H9 (cell line): ENCODE results near the gene CDH4. TPM values are rescaled to one million over a fixed set of nuclear protein-coding genes. Genes with fewer than 3 reads are reported as not detected.

ENCODE experiments used
- DNase-seq: peaks from one replicate; pipeline ENCODE4 v3.0.0-alpha.2; 2017
- H2AFZ ChIP-seq: one replicate; pipeline ENCODE4 v1.6.1; 2013; ENCODE audit warnings: mild to moderate bottlenecking, low read length, control low read depth, moderate library complexity
- H2AK5ac ChIP-seq: 2 replicates; pipeline ENCODE4 v1.6.1; 2013; ENCODE audit warnings: low read length, control low read depth, mixed read lengths; ENCODE audit not compliant: insufficient read length
- H2BK120ac ChIP-seq: one replicate; pipeline ENCODE4 v1.6.1; 2013; ENCODE audit warnings: low read depth, mild to moderate bottlenecking, low read length, control low read depth, inconsistent platforms; ENCODE audit not compliant: poor library complexity, severe bottlenecking
- H2BK12ac ChIP-seq: 2 replicates; pipeline ENCODE4 v1.6.1; 2013; ENCODE audit warnings: low read length, control low read depth, mixed read lengths, low read depth; ENCODE audit not compliant: insufficient read length
- H2BK15ac ChIP-seq: 2 replicates; pipeline ENCODE4 v1.6.1; 2013; ENCODE audit warnings: low read depth, low read length, control low read depth
- H2BK20ac ChIP-seq: one replicate; pipeline ENCODE4 v1.6.1; 2013; ENCODE audit warnings: low read depth, mild to moderate bottlenecking, low read length, control low read depth, inconsistent platforms; ENCODE audit not compliant: poor library complexity, severe bottlenecking
- H2BK5ac ChIP-seq: 2 replicates; pipeline ENCODE4 v1.6.1; 2013; ENCODE audit warnings: low read length, control low read depth, mixed read lengths; ENCODE audit not compliant: insufficient read length
- H3K14ac ChIP-seq: 2 replicates; pipeline ENCODE4 v1.6.1; 2013; ENCODE audit warnings: low read length, control low read depth; ENCODE audit not compliant: insufficient read depth
- H3K18ac ChIP-seq: 2 replicates; pipeline ENCODE4 v1.6.1; 2013; ENCODE audit warnings: low read depth, mild to moderate bottlenecking, mixed read lengths, low read length, control low read depth; ENCODE audit not compliant: insufficient read length
- H3K23ac ChIP-seq: 2 replicates; pipeline ENCODE4 v1.6.1; 2013; ENCODE audit warnings: low read length, control low read depth, mixed read lengths, low read depth; ENCODE audit not compliant: insufficient read length
- H3K23me2 ChIP-seq: 2 replicates; pipeline ENCODE4 v1.6.1; 2013; ENCODE audit warnings: low read depth, mild to moderate bottlenecking, mixed read lengths, low read length, control low read depth; ENCODE audit not compliant: insufficient read length, poor library complexity, severe bottlenecking
- H3K27ac ChIP-seq: 2 replicates; pipeline ENCODE4 v1.5.1; 2013; ENCODE audit warnings: low read length, control low read depth, mixed read lengths, low read depth; ENCODE audit not compliant: insufficient read length
- H3K27me3 ChIP-seq: 2 replicates; pipeline ENCODE4 v1.6.1; 2013; ENCODE audit warnings: low read length, control low read depth, inconsistent platforms; ENCODE audit not compliant: insufficient read depth
- H3K4ac ChIP-seq: 2 replicates; pipeline ENCODE4 v1.6.1; 2013; ENCODE audit warnings: low read depth, mild to moderate bottlenecking, control low read depth, inconsistent platforms, low read length, moderate library complexity
- H3K4me1 ChIP-seq: 2 replicates; pipeline ENCODE4 v1.6.1; 2013; ENCODE audit warnings: low read length, control low read depth, inconsistent platforms; ENCODE audit not compliant: insufficient read depth
- H3K4me2 ChIP-seq: 2 replicates; pipeline ENCODE4 v1.6.1; 2013; ENCODE audit warnings: low read length, control low read depth, mixed read lengths; ENCODE audit not compliant: insufficient read length, insufficient read depth
- H3K56ac ChIP-seq: 2 replicates; pipeline ENCODE4 v1.6.1; 2013; ENCODE audit warnings: low read depth, mild to moderate bottlenecking, mixed read lengths, low read length, control low read depth; ENCODE audit not compliant: insufficient read length
- H3K79me1 ChIP-seq: 2 replicates; pipeline ENCODE4 v1.6.1; 2013; ENCODE audit warnings: low read depth, mild to moderate bottlenecking, moderate library complexity, low read length, control low read depth, inconsistent platforms; ENCODE audit not compliant: insufficient read depth, poor library complexity, severe bottlenecking
- H3K79me2 ChIP-seq: 2 replicates; pipeline ENCODE4 v1.6.1; 2013; ENCODE audit warnings: low read length, control low read depth, inconsistent platforms; ENCODE audit not compliant: insufficient read depth
- H3K9ac ChIP-seq: 2 replicates; pipeline ENCODE4 v1.6.1; 2013; ENCODE audit warnings: low read length, control low read depth, mixed read lengths; ENCODE audit not compliant: insufficient read length; ENCODE audit errors: extremely low read depth
- H3K9me3 ChIP-seq: one replicate; pipeline ENCODE4 v1.6.1; 2013; ENCODE audit warnings: low read depth, low read length, inconsistent platforms; ENCODE audit not compliant: control insufficient read depth
- H3T11ph ChIP-seq: one replicate; pipeline ENCODE4 v1.6.1; 2013; ENCODE audit warnings: mild to moderate bottlenecking, low read length, control low read depth, inconsistent platforms
- H4K20me1 ChIP-seq: one replicate; pipeline ENCODE4 v1.6.1; 2013; ENCODE audit not compliant: control insufficient read depth, insufficient read length, insufficient read depth
- H4K5ac ChIP-seq: 2 replicates; pipeline ENCODE4 v1.6.1; 2013; ENCODE audit warnings: low read depth, mild to moderate bottlenecking, mixed read lengths, low read length, control low read depth; ENCODE audit not compliant: insufficient read length
- H4K8ac ChIP-seq: replicated peaks from 2 replicates; pipeline ENCODE4 v1.6.1; 2013; ENCODE audit warnings: low read length, control low read depth, mixed read lengths, low read depth; ENCODE audit not compliant: insufficient read length
- H4K91ac ChIP-seq: 2 replicates; pipeline ENCODE4 v1.6.1; 2013; ENCODE audit warnings: low read depth, mild to moderate bottlenecking, moderate library complexity, mixed read lengths, low read length, control low read depth; ENCODE audit not compliant: insufficient read length
- H3K27ac Mint-ChIP-seq, 3 experiments: 2 replicates in 2 of 3; 3 replicates in 1 of 3; pipeline ENCODE4 v1.8.0; 2020 to 2021; ENCODE audit warnings: mixed read lengths in 3 of 3, mild to moderate bottlenecking in 1 of 3, moderate library complexity in 1 of 3
- H3K27me3 Mint-ChIP-seq: 2 replicates; pipeline ENCODE4 v1.8.0; 2021; ENCODE audit warnings: low read depth, mild to moderate bottlenecking, moderate library complexity, mixed read lengths
- H3K36me3 Mint-ChIP-seq, 3 experiments: 2 replicates in 2 of 3; 3 replicates in 1 of 3; pipeline ENCODE4 v1.8.0; 2020 to 2021; ENCODE audit warnings: low read depth in 3 of 3, mixed read lengths in 3 of 3; ENCODE audit not compliant: insufficient read depth in 1 of 3
- H3K4me1 Mint-ChIP-seq, 2 experiments: 2 replicates each; pipeline ENCODE4 v1.8.0; 2020; ENCODE audit warnings: mixed read lengths in 2 of 2
- H3K4me3 Mint-ChIP-seq, 2 experiments: 2 replicates in 1 of 2; 3 replicates in 1 of 2; pipeline ENCODE4 v1.8.0; 2020 to 2021; ENCODE audit warnings: mild to moderate bottlenecking in 2 of 2, mixed read lengths in 2 of 2, moderate library complexity in 1 of 2
- H3K9me3 Mint-ChIP-seq, 2 experiments: 2 replicates in 1 of 2; 3 replicates in 1 of 2; pipeline ENCODE4 v1.8.0; 2020; ENCODE audit warnings: mild to moderate bottlenecking in 2 of 2, mixed read lengths in 2 of 2, moderate library complexity in 1 of 2
- WGBS: extraction: QIAGEN DNeasy Blood & Tissue Kit; methylation state at CpG from one replicate; pipeline ENCODE4 v1.1.7; 2013; ENCODE audit warnings: missing lambda C conversion rate, low lambda C conversion rate, mixed read lengths; ENCODE audit not compliant: insufficient read length; ENCODE audit errors: extremely low coverage; 5-methylcytosine and 5-hydroxymethylcytosine counted together
- total RNA-seq: library from RNA; stranded (reverse); gene quantifications from 2 replicates; pipeline ENCODE4 v1.2.1, GENCODE V29; 2021
- TF ChIP-seq, protein P1 (sequence below): fragments of 200-600 bp; sonication (generic); conservative IDR thresholded peaks from 3 replicates; pipeline ENCODE4 v1.8.0; 2021; ENCODE audit warnings: antibody characterized with exemption, mild to moderate bottlenecking

The CDH4 gene
- total RNA-seq, 1 experiment from 2014 or later, result 3.0 TPM

DNA sequence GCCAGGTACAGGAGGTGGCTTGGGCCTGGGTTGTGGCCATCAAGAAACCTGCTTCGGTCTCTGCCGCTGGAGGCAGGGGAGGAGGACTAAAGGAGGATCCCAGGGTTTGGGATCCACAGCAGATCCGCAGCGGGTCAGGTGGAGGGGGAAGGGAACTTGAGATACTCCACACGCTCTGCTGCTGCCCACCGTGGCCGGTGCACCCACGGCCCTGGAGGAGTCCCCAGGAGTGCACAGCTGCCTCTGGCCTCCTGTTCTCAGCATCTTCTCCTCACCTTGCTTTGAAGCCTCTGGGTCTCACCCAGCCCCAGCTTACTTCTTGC lies 286.8 kb downstream of the CDH4 start:
- Histone ChIP-seq H3K18ac (no peak overlapping the region), H3K23ac (no peak overlapping the region), H2BK5ac (no peak overlapping the region), H3K9me3 (no peaks in the 10 kb centered on the region), H3K79me1 (no peaks in the 10 kb centered on the region), H3K14ac (no peak overlapping the region), H3K56ac (no peak overlapping the region), H3T11ph (no peak overlapping the region), H2BK20ac (no peak overlapping the region), H3K23me2 (no peaks in the 10 kb centered on the region), H3K4ac (no peak overlapping the region), H3K27ac (no peak overlapping the region), H3K79me2 (no peaks in the 10 kb centered on the region), H4K91ac (no peak overlapping the region), H2BK15ac (no peak overlapping the region), H3K4me2 (no peak overlapping the region), H2BK12ac (no peak overlapping the region), H3K9ac (no peak overlapping the region), H2AK5ac (no peak overlapping the region), H4K8ac (no peak overlapping the region), H3K4me1 (no peaks in the 10 kb centered on the region), H2AFZ (no peak overlapping the region), H3K27me3 (no peaks in the 10 kb centered on the region), H2BK120ac (no peak overlapping the region), H4K5ac (no peak overlapping the region), H4K20me1 (no peaks in the 10 kb centered on the region)
- TF ChIP-seq, protein P1, sequence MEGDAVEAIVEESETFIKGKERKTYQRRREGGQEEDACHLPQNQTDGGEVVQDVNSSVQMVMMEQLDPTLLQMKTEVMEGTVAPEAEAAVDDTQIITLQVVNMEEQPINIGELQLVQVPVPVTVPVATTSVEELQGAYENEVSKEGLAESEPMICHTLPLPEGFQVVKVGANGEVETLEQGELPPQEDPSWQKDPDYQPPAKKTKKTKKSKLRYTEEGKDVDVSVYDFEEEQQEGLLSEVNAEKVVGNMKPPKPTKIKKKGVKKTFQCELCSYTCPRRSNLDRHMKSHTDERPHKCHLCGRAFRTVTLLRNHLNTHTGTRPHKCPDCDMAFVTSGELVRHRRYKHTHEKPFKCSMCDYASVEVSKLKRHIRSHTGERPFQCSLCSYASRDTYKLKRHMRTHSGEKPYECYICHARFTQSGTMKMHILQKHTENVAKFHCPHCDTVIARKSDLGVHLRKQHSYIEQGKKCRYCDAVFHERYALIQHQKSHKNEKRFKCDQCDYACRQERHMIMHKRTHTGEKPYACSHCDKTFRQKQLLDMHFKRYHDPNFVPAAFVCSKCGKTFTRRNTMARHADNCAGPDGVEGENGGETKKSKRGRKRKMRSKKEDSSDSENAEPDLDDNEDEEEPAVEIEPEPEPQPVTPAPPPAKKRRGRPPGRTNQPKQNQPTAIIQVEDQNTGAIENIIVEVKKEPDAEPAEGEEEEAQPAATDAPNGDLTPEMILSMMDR, result no peak
- DNase-seq, result no peak
- H3K27me3 Mint-ChIP-seq, result peaks cover 40% of the 10 kb centered on the region
- peaks cover 2 to 3% of the 10 kb centered on the region in 2 experiments; a peak in 2 of 4 replicates for H3K4me1 Mint-ChIP-seq
- no peaks in the 10 kb centered on the region; a peak in 1 of 5 replicates for H3K9me3 Mint-ChIP-seq
- no CpG with 5 or more reads among the region's 8 CpGs for WGBS
- H3K36me3 Mint-ChIP-seq, result peaks cover 0 to 4% (median 0%) of the 10 kb centered on the region in 3 experiments; a peak in 1 of 7 replicates
- no peak overlapping the region for H3K27ac Mint-ChIP-seq
- H3K4me3 Mint-ChIP-seq, result no peak overlapping the region
